Upper lobe of right lung (tissue), 1 donor: ENCODE data around the gene ZNF276. TPM values are rescaled to one million over a fixed set of nuclear protein-coding genes. Genes with fewer than 3 reads are reported as not detected.
"Not testable (repeated sequence)": the region's sequence is repeated elsewhere in the genome, so short reads cannot be mapped to it uniquely, and the experiment has no call there.

ENCODE experiments used
- ATAC-seq: fragments of 200-7000 bp; cut with Tn5 transposase; one replicate; pipeline ENCODE4 v1.9.1; 2020; ENCODE audit warnings: mild to moderate bottlenecking, moderate library complexity
- DNase-seq: peaks from one replicate; pipeline ENCODE4 v3.0.0-alpha.2; 2020
- H3K27ac ChIP-seq: fragments of 200-600 bp; one replicate; pipeline ENCODE4 v1.8.0; 2022
- H3K27me3 ChIP-seq: fragments of 200-600 bp; one replicate; pipeline ENCODE4 v1.8.0; 2022; ENCODE audit warnings: mild to moderate bottlenecking
- H3K36me3 ChIP-seq: fragments of 200-600 bp; one replicate; pipeline ENCODE4 v1.8.0; 2022
- H3K4me1 ChIP-seq: fragments of 200-600 bp; one replicate; pipeline ENCODE4 v1.8.0; 2022
- H3K4me3 ChIP-seq: fragments of 200-600 bp; one replicate; pipeline ENCODE4 v1.8.0; 2022; ENCODE audit warnings: mild to moderate bottlenecking
- H3K9me3 ChIP-seq: fragments of 200-600 bp; one replicate; pipeline ENCODE4 v1.8.0; 2022
- intact Hi-C: fragments of 100-400 bp; cut with DNase I; formaldehyde crosslinking; loops from one replicate; pipeline ENCODE4 v1.11.0; 2022
- total RNA-seq: library from RNA; stranded (reverse); fragmentation: NEBNext Ultra II Directional; extraction: Animal tissue kit (Norgen Biotek cat#: 25700); gene quantifications from one replicate; pipeline ENCODE4 v1.2.1, GENCODE V29; 2021
- TF ChIP-seq, protein P1 (sequence below): fragments of 200-600 bp; IDR thresholded peaks from one replicate; pipeline ENCODE4 v1.8.0; 2022; ENCODE audit warnings: antibody characterized with exemption
- donor health status: DM: no; HTN: yes; CAD: no; lungs with severe emphysema.

Gene ZNF276
- total RNA-seq, 1 donor from 2014 or later: 35.8 TPM

DNA sequence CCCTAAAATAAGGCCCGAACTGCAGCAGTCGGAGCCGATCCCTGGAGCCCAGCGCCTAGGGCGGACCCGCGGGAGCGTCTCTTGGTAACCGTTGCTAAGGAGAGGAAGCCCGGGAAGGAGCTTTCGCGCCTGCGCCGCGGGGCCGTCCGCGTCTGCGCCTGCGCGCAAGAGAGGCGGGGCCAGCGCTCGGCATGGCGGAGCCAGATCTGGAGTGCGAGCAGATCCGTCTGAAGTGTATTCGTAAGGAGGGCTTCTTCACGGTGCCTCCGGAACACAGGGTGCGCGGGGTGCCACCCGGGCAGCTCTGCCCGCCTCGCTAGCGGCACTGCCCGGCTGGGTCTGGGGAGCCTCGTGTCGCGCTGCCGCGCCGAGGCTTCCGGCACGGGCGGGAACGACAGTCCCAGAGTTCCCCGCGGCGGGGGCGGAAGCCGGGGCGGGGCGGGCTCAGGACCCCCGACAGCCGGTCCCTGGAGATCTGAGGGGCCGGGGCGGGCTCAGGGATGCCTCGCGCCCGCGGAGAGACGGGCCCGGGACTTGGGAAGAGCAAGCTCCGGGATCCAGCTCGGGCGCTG is 34.7 kb upstream of the ZNF276 start, which contains the start of gene CDK10:
Gene CDK10, plus strand, starts transcription at position 170 of the 572 bp plus-strand sequence. Its CDS starts 22 bp downstream, at position 192.
- peak; percentile 91 for DNase-seq
- ATAC-seq: peak; percentile 93
- peak within 1 kb of the TSS; percentile 83 for H3K27ac ChIP-seq
- H3K27me3 ChIP-seq: no peaks in the 10 kb centered on the region
- TF ChIP-seq, protein P1, sequence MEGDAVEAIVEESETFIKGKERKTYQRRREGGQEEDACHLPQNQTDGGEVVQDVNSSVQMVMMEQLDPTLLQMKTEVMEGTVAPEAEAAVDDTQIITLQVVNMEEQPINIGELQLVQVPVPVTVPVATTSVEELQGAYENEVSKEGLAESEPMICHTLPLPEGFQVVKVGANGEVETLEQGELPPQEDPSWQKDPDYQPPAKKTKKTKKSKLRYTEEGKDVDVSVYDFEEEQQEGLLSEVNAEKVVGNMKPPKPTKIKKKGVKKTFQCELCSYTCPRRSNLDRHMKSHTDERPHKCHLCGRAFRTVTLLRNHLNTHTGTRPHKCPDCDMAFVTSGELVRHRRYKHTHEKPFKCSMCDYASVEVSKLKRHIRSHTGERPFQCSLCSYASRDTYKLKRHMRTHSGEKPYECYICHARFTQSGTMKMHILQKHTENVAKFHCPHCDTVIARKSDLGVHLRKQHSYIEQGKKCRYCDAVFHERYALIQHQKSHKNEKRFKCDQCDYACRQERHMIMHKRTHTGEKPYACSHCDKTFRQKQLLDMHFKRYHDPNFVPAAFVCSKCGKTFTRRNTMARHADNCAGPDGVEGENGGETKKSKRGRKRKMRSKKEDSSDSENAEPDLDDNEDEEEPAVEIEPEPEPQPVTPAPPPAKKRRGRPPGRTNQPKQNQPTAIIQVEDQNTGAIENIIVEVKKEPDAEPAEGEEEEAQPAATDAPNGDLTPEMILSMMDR: no peak
- no peaks in the 10 kb centered on the region for H3K9me3 ChIP-seq
- intact Hi-C loops: no loop called here
- H3K36me3 ChIP-seq: peaks cover 12% of the 10 kb centered on the region
- peaks cover 7% of the 10 kb centered on the region for H3K4me1 ChIP-seq
- H3K4me3 ChIP-seq: peak within 1 kb of the TSS; percentile 73

DNA sequence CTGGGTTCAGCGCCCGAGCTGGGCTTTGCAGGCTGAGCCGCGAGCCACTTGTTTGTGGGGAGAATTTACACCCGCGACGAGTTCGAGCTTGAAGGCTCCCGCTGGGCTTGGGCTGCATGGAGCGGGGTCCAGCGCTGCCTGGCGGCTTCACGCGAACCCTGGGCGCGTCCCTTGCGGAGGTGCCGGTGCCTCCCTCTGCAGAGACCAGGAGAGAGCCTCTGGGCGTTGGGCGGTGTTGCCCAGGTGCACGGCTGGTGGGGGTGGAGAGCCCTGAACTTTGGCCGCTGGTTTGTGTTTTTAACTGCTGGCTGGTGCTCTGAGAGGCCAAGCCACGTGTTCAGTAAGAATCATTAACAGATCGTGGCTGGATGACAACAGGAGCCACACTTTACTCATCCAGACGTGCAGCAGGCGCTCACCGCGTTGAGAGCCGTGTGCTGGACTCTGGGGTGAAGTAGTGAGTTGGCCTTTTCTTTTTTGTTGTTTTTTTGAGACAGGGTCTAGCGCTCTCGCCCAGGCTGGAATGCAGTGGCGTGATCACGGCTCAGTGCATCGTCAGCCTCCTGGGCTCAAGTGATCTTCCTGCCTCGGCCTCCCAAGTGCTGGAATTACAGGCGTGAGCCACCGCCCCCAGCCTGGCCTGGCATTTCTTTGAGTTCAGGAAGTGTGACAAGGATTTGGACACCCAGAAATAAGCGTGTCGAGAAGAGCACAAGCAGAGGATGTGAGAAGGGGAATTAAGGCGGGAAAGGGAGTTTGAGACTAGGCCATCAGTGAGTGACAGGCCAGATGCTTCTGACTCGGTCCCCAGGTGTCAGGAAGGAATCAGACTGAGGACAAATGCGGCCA is 34.0 kb upstream of the ZNF276 start:
- Histone ChIP-seq H3K27me3 (no peaks in the 10 kb centered on the region), H3K9me3 (no peaks in the 10 kb centered on the region), H3K4me3 (peak overlapping the region; percentile 73), H3K36me3 (peaks cover 19% of the 10 kb centered on the region), H3K27ac (peak overlapping the region; percentile 83), H3K4me1 (peaks cover 7% of the 10 kb centered on the region)
- intact Hi-C loops: no loop called here
- DNase-seq (no peak), ATAC-seq (peak; percentile 57)
- TF ChIP-seq, protein P1: no peak

DNA sequence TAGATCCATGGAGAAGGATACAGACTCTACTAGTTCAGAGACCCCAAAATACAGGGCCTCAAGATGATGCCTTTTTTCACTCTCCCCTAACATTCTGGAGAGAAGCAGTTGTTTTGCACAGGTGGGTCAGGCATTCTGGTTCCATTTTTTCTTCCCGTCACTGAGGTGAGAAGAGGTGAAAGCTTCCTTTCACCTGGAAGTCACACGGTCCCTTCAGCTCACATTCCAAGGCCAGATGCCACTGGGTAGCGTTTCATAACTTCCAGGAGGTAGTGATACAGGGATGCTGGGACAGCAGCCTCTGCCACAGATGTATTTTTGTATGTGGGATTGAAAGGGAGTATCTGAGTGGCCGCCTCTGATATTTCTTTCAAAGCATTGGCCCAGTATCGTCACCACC is 32.9 kb upstream of the ZNF276 start:
- intact Hi-C loops: no loop called here

DNA sequence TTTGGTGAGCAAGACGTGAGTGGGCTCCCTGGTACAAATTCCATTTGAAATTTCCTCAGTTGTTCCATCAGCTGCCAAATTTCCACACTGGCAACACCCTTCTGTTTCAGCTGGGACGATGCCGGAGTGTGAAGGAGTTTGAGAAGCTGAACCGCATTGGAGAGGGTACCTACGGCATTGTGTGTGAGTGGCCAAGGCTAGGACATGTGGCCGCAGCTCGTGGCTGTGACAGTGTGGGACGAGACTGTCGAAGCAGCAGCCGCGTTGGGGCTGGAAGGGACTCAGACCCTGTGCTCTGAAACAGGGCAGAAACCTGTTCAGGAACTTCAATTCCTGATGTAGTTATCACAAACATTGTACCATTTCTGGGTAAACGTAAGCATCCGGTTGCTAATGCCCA is 32.2 kb upstream of the ZNF276 start:
- ATAC-seq (no peak), DNase-seq (no peak)
- Histone ChIP-seq H3K4me1 (peaks cover 7% of the 10 kb centered on the region), H3K27ac (no peak overlapping the region), H3K4me3 (no peak overlapping the region), H3K36me3 (peaks cover 23% of the 10 kb centered on the region), H3K9me3 (no peaks in the 10 kb centered on the region), H3K27me3 (no peaks in the 10 kb centered on the region)
- intact Hi-C loops: no loop called here
- TF ChIP-seq, protein P1: no peak

More for the DNA sequence above, 32.9 kb upstream of the ZNF276 start:
- TF ChIP-seq, protein P1: no peak
- Histone ChIP-seq H3K4me1 (peaks cover 7% of the 10 kb centered on the region), H3K36me3 (peaks cover 23% of the 10 kb centered on the region), H3K9me3 (no peaks in the 10 kb centered on the region), H3K4me3 (no peak overlapping the region), H3K27ac (no peak overlapping the region), H3K27me3 (no peaks in the 10 kb centered on the region)
- ATAC-seq: no peak
- no peak for DNase-seq

DNA sequence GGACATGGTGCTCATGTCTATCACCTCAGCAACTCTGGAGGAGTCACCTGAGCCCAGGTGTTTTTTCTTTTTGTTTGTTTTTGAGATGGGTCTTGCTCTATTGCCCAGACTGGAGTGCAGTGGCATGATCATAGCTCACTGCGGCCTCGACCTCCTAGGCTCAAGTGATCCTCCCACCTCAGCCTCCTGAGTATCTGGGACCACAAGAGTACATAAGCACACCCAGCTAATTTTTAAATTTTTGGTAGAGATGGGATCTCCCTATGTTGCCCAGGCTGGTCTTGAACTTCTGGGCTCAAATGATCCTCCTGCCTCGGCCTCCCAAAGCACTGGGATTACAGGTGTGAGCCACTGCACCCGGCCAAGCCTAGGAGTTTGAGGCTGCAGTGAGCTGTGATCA is 31.7 kb upstream of the ZNF276 start:
- intact Hi-C loops, ATAC-seq, H3K9me3 ChIP-seq, DNase-seq, H3K4me3 ChIP-seq, H3K27me3 ChIP-seq, H3K4me1 ChIP-seq, H3K27ac ChIP-seq: not testable (repeated sequence)
- H3K36me3 ChIP-seq: peaks cover 23% of the 10 kb centered on the region

DNA sequence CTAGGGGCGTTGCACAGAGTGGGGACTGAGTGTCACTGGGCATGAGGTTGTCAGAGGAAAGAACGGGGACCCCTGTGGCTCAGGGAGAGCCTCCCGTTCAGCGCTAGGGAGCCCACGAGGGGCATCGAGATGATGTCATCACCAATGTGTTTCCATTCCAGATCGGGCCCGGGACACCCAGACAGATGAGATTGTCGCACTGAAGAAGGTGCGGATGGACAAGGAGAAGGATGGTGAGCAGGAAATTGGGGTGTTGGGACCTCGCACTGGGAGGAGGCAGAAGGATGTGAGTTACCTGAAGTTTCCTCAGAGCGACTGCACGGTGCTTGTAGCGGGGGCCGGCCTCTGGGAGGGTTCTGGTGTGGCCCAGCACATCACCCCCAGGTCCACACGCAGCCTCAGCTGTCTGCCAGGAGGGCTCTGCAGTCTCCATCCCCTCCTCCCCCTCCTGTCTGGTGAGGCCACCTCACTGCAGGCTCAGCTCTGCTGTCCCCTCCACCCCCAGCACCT is 30.9 kb upstream of the ZNF276 start:
- Histone ChIP-seq H3K27ac (no peak overlapping the region), H3K4me3 (no peak overlapping the region), H3K27me3 (no peaks in the 10 kb centered on the region), H3K36me3 (peaks cover 23% of the 10 kb centered on the region), H3K9me3 (no peaks in the 10 kb centered on the region), H3K4me1 (peaks cover 7% of the 10 kb centered on the region)
- DNase-seq (no peak), ATAC-seq (no peak)
- TF ChIP-seq, protein P1: no peak
- intact Hi-C loops: no loop called here
